ENCODE measurements around the gene DCTPP1. TPM values are rescaled to one million over a fixed set of nuclear protein-coding genes. Genes with fewer than 3 reads are reported as not detected.
A peak's percentile ranks its signal among the peaks of the same experiment; 100 is the strongest.

DCTPP1 gene
- total and polyA plus RNA-seq, 9 of the 15 experiments (the other 6 are each of a cell fraction or from before 2014, with no cell fraction given), result 45.0 to 132 (median 80.6) TPM

DNA sequence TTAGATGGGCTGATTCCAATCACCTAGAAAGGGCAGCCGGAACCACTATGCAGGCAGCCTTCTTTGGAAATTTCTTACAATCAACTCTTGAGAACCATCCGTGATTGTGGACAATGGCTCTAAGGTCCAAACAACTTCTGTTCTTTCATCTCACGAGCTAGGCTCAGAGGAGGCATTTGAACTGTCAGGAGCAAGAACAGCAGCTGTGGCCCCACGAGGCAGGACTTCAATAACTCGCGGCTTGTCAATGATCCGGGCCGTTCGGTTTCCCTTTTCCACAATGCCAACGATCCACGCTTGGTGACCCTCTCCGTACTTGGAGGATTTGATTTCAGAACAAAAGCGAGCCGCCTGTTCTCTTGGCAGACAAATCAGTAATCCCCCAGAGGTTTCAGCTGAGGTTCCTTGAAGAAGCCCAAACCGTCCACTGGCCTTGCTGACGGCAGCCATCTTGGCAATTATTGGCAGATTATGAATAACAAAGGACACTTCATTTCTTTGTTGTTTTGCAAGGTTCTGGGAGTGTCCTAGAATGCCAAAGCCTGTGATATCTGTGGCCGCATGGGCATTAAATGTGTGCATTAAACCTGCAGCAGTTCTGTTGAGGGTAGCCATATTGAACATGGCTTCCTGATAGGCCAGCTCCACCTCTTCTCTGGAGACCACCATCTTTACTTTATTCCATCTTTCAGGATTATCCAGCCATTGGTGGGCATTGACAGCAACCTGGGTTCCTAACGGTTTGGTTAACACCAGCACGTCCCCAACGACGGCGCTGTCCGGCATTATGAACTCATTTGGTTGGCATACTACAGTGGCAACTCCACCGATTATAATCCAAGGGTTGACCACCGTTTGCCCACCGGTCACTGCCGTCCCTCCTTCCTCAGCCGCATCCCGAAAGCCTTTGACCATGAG lies 14.7 kb upstream of the DCTPP1 start (continued):
- TF ChIP-seq GATAD2A (IDR thresholded peaks at IDR 0.05) (no peak), ZNF644 (tag; IDR thresholded peaks at IDR 0.05; ENCODE audit: low read depth) (no peak), TBP (optimal IDR thresholded peaks at IDR 0.05; ENCODE audit: low read depth, low read length) (no peak), SRF (CRISPR knock-in tag; IDR thresholded peaks at IDR 0.05) (peak in 1 of 2 experiments; percentile 37; a peak in 1 of 4 replicates), NFIX (CRISPR knock-in tag; IDR thresholded peaks at IDR 0.05; ENCODE audit: low read depth) (no peak), MAX (CRISPR knock-in tag; IDR thresholded peaks at IDR 0.05) (peak; percentile 24; the same call in 1 of the 2 replicates), MEIS2 (IDR thresholded peaks at IDR 0.05; ENCODE audit: partially characterized antibody) (no peak), CEBPB (tag; IDR thresholded peaks at IDR 0.05) (no peak), ZNF354B (CRISPR knock-in tag; IDR thresholded peaks at IDR 0.05) (no peak), MEF2D (tag; conservative IDR thresholded peaks at IDR 0.05; ENCODE audit: low read depth) (0 out of 2 replicates have a peak, but pooled peaks have one; percentile 20), ZNF740 (CRISPR knock-in tag; IDR thresholded peaks at IDR 0.05) (no peak), ZNF740 (tag; IDR thresholded peaks at IDR 0.05) (no peak), SP2 (IDR thresholded peaks at IDR 0.05; ENCODE audit: extremely low read depth, low read depth, low read length, poor library complexity, severe bottlenecking) (no peak), ZNF143 (CRISPR knock-in tag; IDR thresholded peaks at IDR 0.05) (peak; percentile 9; the same call in 1 of the 2 replicates), ZNF589 (CRISPR knock-in tag; IDR thresholded peaks at IDR 0.05; ENCODE audit: low read depth) (no peak), PHF8 (IDR thresholded peaks at IDR 0.05; ENCODE audit: borderline replicate concordance, low read length) (no peak), BRCA1 (IDR thresholded peaks at IDR 0.05) (no peak), BRCA1 (CRISPR knock-in tag; IDR thresholded peaks at IDR 0.05) (no peak), BHLHE40 (IDR thresholded peaks at IDR 0.05; ENCODE audit: low read length) (no peak), CBFB (CRISPR knock-in tag; IDR thresholded peaks at IDR 0.05) (peak; percentile 56; the same call in 1 of the 2 replicates), BACH1 (tag; IDR thresholded peaks at IDR 0.05) (no peak), HIVEP1 (CRISPR knock-in tag; IDR thresholded peaks at IDR 0.05) (no peak)
- TF ChIP-seq, protein P1, sequence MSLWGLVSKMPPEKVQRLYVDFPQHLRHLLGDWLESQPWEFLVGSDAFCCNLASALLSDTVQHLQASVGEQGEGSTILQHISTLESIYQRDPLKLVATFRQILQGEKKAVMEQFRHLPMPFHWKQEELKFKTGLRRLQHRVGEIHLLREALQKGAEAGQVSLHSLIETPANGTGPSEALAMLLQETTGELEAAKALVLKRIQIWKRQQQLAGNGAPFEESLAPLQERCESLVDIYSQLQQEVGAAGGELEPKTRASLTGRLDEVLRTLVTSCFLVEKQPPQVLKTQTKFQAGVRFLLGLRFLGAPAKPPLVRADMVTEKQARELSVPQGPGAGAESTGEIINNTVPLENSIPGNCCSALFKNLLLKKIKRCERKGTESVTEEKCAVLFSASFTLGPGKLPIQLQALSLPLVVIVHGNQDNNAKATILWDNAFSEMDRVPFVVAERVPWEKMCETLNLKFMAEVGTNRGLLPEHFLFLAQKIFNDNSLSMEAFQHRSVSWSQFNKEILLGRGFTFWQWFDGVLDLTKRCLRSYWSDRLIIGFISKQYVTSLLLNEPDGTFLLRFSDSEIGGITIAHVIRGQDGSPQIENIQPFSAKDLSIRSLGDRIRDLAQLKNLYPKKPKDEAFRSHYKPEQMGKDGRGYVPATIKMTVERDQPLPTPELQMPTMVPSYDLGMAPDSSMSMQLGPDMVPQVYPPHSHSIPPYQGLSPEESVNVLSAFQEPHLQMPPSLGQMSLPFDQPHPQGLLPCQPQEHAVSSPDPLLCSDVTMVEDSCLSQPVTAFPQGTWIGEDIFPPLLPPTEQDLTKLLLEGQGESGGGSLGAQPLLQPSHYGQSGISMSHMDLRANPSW (CRISPR knock-in tag; IDR thresholded peaks at IDR 0.05), result no peak
- TF ChIP-seq, protein P2, sequence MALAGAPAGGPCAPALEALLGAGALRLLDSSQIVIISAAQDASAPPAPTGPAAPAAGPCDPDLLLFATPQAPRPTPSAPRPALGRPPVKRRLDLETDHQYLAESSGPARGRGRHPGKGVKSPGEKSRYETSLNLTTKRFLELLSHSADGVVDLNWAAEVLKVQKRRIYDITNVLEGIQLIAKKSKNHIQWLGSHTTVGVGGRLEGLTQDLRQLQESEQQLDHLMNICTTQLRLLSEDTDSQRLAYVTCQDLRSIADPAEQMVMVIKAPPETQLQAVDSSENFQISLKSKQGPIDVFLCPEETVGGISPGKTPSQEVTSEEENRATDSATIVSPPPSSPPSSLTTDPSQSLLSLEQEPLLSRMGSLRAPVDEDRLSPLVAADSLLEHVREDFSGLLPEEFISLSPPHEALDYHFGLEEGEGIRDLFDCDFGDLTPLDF (CRISPR knock-in tag; IDR thresholded peaks at IDR 0.05), result no peak

All from K562 (cell line).